Stimulated activated CD4-positive, alpha-beta T cell treated with anti-CD3 and anti-CD28 coated beads, Interleukin-15, amount 100 ng/mL, for 24 hours (primary cell): Measurements from ENCODE around the gene AEBP1.

Source experiments
- DNase-seq: peaks from one replicate; pipeline ENCODE4 v3.0.0-alpha.2; 2020

The AEBP1 gene

DNA sequence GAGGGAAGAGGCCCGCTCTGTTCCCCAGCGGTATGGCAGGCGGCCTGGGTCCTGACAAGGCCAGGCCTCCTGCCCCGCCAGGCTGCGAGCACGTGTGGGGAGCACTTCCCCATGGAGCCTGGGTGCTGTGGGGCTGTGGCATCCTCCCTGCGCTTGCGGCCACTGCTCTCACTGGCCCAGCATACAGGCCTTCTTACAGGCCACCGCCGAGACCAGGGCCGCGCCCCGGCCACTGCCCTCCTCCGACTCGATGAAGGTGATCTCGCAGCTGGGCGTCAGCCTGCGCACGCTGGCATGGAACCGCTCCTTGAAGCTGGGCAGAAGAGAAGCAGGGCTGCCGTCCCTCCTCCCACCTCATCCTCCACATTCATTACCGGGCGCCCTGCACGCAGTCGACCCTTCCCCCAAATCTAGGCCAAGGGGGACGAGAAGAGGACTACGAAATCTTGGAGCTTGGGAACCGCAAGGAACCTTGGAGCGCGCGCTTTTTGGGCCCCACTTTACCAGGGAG, 40.9 kb downstream of the AEBP1 start:
- DNase-seq = no peak

DNA sequence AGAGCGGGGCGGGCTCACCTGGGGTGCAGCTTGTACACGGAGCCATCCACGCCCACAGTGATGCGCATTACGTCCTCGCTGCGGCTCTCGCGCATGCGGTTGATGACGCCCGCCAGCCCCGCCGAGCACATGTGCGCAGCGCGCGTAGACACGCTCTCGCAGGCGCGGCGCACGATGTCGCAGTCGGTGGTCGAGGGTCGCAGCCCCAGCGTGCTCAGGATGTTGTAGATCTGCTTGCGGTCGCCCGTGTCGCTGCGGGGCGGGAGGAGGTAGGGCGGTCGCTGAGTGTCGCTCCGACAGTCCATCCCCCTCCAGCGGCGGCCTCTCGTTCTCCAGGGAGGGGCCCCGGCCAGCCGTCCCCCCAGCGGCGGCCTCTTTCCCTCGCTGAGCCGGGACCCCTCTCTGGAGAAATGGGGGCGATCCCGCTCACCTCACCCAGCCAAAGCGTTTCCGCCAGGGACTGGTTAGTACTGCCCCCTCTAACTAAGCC, 41.4 kb downstream of the AEBP1 start:
- peak; percentile 75 for DNase-seq

DNA sequence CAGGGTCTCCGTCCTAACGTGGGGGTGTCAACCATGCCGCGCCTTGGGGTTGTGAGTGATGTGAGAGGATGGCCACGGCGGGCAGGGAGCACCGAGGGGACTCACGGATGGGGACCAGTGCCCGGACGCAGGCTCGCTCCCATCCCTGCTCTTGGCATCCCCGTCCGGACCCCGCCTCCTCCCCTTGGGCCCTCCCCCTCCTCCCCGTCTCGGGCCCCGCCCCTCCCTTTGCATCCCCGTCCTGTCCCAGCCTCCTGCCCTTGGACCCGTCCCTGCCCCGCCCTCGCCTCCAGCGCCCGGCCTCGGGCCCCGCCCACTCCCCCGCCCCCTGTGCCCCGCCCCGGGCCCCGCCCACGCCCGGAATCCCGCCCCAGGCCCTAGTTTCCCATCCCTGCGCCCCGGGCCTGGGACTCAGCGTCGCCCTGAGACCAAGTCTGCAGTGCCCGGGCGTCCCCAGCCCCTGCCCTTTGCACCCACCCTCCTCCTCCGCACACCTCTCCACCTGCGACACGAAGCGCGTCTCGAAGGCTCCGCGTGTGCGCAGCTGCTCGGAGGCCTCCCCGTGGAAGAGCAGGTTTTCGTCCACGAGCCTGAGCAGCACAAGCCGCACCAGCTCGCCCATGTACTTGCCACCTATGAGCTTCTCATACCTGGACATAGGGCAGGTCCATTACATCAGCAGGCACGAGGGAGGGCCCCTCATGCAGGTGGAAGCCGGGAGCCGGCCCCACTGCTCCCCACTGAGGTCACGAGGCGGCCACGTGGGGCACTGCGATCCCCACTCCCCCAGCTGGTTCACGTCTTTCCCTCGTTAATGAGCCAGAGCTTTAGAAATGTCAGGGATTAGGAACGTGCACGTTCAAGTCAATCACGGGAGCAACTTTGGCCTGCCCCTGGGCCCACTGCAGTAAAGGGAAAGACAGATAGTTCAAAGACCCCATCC, 42.1 kb downstream of the AEBP1 start:
- DNase-seq = peak; percentile 81

DNA sequence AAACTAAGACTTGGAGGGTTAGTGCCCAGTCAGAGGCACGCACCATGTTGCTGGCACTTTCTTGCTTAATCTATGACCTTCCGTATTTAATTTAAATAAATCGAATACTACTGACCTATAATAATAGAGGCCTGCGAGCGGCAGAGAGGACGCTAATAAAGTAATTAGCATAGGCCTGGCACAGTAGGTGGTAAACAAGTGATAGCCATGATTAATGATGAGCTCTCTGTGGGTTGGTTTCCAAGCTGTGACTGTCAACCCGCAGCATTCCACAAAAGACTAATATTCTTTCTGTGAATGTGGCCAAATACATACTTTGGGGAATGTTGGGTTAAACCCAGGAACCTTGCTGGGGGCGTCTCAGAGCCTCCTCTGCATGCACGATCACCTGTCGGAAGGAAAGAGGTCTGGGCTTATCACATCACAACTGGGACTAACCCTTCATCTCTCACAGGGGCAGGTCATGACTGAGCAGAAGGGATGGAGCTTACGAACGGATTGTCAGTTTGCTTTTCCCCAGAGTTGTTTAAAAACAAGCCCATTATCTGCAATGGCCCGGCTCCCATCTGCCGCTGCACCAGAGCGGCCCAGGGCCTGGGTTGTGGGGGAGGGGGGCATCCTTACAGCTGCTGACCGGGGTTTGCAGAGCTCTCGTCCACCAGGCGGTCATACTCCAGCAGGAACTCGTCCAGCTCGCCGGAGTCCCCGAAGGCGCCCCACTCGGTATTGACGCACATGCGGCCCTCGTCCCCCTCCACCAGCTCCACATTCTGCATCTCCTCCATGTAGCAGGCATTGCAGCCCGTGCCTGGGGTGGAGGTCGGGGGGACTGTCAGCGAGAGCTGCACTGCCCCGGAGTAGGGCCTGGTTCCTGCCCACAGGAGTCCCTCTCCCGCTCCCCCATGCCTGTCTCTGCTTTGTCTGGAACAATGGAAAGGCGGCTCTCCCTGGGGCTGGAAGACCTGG, 43.2 kb downstream of the AEBP1 start:
- DNase-seq = no peak

DNA sequence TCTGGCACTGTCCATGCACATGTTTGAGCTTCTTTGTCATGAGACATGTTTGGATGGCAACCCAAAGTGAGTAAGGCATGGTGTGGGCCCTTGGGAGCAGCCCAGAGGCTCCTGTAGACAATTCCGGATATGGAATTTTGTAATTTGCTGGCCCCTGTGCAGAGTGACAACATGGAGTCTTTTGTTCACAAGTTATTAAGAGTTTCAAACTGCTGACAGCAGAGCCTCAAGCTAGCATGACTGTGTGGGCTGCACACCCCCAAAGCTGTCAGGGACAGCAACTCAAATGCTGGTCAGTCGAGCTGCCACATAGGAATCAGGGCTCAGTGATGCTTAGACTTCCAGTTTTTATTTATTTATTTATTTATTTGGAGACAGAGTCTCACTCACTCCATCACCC, 44.0 kb downstream of the AEBP1 start:
- DNase-seq = no peak

DNA sequence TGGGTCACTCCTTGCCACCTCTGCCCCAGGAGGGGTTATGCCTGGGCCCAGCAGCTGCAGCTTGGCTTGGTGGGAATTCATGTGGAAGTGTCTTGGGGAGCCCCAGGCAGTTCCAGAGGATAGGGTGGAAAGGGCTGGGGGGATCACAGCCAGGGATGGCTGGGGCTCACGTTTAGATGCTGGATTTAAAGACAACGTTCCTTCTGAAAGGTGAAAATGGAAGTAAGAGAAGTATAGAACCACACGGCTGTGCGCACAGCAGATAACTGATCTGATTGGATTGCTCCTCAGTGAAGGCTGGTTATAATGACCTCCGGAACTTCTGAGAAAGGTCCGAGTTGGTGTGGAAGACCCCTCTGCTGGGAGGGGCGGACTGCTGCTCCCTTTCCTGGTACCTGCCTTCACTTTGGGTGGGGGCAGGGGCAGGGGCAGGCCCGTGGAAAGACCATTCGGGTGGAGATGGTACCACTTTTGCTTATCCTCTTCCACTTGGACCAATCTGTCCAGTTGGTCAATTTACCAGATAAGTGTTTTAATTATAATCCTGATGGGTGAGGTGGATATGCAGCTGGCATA, 44.9 kb downstream of the AEBP1 start:
- no peak for DNase-seq

DNA sequence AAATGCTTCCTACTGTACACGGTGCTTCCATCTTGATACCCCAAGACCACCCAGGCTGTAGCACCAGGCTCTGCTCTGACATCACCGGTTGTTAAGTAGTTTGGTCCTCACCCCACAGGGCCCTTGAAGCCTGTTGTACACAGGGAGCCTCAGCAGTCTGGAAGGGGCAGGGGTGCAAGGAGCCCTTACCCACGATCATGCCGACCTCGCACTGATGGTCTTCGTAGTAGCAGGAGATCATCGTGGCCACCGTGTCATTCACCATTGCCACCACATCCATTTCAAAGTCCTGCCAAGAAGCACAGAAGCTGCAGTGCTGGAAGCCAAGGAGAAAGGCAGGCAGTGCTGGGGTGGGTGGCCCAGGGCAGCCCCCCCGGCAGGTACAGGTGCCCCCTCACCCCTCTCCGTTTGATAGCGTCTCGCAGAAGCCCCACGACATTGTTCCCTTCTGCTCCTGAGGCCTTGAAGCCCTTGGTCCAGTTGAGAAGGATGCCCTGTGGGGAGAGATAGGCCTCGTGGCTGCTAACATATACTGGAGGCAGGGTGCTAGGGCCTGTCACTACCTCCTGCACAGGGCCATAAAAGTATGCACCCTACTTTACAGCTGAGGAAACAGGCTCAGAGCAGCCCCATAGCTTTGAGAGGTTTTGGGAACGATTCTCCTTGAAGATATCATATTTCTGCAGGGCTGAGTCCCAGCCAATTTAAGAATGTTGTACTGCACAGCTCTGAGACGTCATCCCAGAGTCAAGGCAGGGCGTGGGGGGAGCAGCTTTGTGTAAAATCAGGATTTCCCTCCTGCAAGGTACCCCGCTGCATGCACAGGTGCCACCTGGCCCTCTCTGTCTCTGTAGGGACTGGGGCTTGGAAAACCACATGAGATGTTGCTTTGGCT, 45.7 kb downstream of the AEBP1 start:
- no peak for DNase-seq

DNA sequence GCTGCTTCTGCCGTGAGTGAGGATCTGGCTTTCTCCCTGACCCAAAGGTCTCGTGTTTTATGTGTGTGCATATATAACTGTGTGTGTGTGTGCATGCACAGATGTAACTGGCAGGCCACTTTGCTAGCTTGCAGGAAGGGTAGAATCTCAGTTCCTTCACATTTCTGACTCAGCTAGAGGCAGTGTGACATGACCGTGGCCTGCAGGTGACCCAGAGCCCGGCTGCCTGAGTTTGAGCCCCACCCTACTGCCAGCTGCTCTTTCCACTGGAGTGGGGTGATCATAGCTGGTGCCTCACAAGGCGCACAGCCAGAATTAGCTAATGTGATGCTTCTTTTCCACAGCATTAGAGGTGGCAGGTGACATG, 46.3 kb downstream of the AEBP1 start:
- DNase-seq = no peak

DNA sequence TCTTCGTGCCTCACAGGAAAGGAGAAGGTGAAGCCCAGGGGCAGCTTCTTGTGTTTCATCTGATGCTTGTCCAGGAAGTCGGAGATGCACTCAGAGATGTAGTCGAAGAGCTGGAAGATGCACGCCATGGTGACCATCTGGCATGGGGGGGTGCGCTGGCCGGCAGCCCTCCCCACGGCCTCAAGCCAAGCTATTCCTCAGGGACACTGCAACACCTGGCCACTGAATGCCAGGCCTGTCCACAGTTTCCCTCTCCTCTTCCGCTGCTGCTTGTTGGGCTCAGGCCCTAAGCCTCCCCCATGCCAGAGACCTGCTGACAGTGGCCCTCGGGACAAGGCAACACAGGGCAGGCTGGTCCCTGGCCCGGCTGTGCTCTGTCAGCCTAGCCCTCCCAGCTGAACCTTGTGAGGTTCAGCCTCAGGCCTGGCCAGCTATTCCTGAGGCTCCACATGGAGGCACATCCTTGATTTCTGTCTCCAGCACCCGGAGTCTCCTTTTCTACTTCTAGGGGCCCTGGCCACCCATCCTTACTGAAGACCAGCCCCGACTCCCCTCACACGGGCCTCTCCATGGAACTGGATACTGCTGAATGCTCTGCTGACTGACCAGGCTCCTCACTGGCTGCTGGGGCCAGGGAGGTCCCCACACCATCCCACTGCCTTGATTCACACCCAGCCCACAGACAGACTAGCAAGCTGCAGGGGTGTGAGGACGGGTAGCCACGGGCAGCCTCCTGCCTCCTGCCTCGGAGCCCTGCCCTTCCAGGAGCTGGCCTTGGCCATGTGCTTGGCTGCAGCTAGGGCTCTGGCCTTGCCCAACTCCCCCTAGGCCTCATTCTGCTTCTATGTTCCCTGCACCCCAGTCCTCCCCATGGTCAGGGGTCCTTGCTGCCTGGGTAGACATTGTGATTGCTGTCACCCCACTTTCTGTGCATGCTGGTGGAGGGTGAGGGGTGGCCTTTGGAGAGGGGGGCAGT, 47.1 kb downstream of the AEBP1 start:
- no peak for DNase-seq

DNA sequence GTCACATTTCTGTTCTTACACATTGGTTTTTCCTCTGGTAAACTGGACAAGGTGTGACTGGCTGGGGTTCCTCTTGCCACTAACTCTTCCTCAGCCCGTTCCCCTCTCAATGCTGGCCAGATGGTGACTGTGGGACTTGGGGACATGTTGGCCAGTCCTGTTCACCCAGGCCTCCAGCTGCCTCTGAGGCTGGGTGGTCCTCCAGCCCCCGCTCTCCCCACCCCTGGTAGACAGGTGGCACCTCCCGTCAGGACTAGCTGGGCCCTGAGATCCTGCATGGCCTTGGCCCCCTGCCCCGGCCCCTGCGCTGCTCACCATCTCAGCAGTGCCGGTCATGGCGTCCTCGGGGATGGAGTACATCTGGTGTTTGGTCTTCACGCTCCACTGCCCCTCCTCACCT, 47.8 kb downstream of the AEBP1 start:
- no peak for DNase-seq

DNA sequence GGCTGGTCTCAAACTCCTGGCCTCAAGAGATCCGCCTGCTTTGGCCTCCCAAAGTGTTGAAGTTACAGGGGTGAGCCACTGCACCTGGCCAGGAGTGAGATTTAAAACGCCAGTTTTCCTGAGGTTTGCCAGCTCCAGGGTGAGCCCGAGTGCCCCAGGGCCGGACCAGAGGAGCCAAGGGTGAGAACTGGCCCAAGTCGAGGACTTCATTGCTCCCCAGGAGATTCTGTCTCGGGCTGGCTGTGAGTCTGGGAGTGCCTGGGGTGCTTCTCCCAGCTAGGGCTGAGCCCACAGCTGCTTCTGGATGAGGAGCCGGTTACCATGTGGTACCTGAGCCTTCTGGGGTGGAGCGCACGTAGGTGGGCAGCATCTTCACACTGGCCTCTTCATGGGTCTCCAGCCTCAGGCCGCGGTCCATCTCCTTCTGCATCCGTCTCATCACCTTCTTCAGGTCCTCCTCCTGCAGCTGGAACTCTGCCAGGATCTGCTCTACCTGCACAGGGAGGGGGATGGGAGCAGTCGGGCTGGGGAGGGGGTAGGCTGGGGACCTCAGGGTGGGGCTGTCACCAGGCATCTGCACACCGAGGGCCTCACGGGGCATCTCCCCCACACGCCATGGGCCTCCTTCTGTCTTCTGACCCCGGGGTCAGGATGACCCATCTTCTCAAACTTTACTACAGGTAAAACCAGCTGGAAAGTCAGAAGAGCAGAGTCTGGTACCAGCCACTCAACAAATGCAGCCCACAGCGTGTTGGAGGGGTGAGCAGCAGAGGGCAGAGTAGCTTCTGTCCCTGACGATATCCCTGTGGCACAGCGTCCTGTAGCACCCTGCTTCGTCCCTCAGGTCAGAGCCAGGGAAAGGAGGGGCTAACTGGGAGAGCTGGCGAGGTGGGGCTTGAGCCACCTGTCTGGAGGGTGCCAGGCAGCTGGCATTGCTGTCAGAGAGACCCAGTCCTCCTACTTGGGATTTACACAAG, 49.1 kb downstream of the AEBP1 start:
- no peak for DNase-seq

DNA sequence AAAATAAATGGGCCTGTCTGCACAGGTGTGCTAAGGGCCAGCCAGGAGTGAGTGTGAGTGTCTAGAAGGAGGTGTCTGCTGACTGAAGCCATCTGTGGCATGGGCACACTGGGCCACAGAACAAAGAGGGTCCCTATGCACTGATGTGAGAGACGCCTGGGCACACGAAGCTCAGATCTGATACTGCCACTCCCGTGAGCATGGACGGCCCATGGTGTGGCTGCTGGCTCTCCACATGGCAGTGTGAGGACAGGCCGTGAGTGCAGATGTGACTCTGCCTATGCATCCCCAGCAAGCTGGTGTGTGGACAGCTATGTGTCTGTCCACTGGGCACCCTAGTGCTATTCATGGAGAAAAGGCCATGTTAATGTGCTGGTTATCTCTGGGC, 49.8 kb downstream of the AEBP1 start:
- DNase-seq = no peak

DNA sequence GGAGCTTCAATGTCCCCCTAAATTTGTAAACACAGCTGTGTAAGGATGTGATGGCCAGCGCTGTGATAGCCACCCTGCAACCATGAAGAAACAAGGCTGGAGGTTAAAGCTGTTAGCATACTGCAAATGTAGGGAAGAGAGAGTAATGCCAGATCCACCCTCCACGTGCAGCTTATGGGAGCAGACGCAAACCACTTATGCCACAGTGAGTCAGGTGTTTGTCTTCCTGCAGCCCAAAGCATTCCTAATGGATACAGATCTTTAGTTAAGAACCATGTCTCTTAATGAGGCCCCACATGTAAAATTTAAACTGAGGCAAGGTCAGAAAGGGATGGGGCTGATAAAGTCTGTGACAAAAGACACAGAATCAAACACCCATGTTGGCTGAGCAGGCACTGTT, 50.6 kb downstream of the AEBP1 start:
- no peak for DNase-seq

DNA sequence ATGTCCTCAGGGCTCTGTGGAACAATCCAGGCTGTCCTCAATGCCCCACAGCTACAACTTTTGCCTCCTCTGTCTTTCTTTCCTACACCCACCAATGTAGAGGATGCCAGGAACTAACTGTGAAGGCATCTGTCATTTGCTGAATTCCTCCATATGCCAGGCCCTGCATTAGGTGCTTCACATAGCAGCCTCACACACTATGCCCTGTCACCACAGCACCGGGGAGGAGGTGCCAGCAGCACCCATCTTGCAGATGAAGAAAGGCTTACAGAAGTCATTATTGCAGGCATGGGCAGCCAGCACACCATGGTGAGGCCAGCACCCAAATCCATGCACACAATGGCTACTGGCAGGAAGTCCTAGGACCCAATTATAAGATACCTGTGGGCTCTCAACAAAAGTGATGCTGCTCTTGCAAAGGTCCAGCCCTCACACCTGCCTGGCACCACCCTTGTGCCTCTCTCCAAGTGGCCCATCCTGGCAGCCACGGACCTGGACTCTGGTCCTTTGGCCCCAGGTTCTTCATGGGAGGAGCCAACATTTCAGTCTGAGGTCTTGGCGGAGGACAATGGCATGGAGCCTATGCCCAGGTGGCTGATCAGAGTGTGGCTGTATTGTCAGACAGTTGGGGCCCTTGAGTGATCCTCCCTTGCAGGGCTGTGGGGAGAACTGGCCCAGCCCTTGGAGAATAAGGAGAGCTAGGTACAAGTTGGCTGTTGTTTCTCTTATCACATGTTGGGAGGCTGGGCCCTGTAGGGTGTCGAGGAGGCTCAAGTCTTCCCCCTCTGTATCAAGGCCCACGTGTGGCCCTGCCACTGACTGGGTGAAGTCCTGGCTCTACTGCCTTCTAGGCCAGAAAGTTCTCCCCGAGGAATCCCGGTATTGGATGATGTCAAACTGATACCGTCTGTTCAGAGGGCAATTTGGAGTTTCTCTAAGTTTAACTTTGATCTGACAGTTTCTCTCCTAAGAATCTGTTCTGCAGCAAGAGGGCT, 51.3 kb downstream of the AEBP1 start:
- no peak for DNase-seq

DNA sequence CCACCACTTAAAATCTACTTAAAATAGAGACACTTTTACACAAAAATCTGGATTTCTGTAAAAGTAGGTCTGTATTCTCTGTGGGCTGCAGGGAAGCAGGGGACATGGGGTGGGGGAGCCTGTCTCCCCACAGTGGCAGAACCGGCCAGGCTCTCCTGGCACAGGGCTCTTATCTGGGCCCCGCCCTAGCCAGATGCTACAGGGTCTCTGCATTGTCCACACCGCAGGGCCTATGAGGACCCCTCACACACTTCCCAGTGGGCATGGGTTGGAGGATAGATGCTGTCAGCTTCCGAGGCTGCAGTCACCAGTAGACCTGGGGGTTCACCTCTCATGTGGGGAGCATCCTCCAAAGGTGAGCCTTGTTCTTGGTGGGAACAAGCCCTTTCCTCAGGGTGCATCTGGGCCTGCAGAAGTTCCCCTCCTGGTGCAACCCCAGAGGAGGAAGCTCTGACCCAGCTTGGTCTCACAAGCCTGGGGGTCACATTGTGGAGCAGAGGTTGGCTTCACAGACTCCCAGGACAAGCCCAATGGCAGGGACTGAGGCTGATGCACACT, 52.4 kb downstream of the AEBP1 start:
- no peak for DNase-seq

DNA sequence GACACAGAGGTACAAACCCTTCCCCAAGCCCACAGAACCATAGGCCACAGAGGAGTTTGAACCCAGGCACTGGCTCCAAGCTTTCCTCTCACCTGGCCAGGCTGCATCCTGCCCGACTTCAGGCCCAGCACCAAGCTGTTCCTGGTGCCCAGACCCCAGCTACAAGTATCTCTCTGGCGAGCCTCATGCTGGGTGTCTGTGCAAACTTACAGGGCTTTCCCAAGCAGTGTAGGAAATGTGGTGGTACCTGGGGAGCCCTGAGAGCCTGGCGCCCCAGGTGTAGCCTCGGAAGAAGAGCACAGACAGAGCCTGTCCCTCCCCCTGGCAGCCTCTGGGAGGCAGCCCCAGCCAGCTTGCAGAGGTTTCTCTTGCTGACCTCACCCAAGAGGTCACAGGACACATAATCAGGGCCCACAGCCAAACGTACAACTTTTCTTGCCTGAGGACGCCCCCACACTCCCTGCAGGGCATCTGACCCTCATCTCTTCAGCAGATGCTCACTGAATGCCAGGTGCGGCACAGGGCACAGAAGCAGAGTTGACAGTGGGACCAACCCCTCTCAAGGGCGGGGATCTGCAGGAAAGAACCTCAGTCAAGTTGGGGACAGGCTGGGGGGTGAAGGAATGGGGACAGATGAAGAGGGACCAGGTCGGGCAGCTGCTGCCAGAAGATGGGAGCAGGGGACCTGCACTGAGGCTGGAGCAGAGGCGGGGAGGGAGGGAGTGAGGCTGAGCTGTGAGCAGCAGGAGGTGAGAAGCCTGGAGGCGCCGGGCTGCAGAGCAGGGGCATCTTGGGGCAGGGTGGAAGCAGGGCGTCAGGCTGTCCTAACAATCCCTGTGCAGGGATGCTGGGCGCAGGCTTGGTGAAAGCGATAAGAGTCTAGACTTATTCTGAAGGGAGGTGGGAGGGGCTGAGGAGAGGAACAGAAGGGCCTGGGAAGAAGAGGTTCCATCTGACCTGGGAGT, 53.3 kb downstream of the AEBP1 start:
- DNase-seq = no peak
